ENCODE data around the gene FAM234A.
"Not testable (repeated sequence)": the region's sequence is repeated elsewhere in the genome, so short reads cannot be mapped to it uniquely, and the experiment has no call there.

The FAM234A gene

DNA sequence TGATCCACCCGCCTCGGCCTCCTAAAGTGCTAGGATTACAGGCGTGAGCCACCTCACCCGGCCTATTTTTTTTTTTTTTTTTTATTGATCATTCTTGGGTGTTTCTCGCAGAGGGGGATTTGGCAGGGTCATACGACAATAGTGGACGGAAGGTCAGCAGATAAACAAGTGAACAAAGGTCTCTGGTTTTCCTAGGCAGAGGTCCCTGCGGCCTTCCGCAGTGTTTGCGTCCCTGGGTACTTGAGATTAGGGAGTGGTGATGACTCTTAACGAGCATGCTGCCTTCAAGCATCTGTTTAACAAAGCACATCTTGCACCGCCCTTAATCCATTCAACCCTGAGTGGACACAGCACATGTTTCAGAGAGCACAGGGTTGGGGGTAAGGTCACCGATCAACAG lies 23.5 kb downstream of the FAM234A start:
- not testable (repeated sequence) for H3K23ac ChIP-seq (ENCODE audit: low read length); H3K56ac ChIP-seq (ENCODE audit: low read length); H2BK5ac ChIP-seq (ENCODE audit: low read length); H3K27ac ChIP-seq (ENCODE audit: low read depth, low read length); H3K79me1 ChIP-seq (ENCODE audit: low read length); DNase-seq; H3K4me2 ChIP-seq (ENCODE audit: low read length); H3K79me2 ChIP-seq (ENCODE audit: control insufficient read depth, insufficient read depth, low read length); H3K18ac ChIP-seq (ENCODE audit: low read length); H3K4me3 ChIP-seq (ENCODE audit: low read length); H3K9ac ChIP-seq (ENCODE audit: low read length); H3K36me3 ChIP-seq (ENCODE audit: control insufficient read depth, insufficient read depth, low read length); H3K4ac ChIP-seq (ENCODE audit: low read depth, low read length); H4K5ac ChIP-seq (ENCODE audit: low read length); H3K4me1 ChIP-seq (ENCODE audit: control insufficient read depth, low read depth, low read length); H3K27me3 ChIP-seq (ENCODE audit: insufficient read depth, low read length, poor library complexity); H2BK15ac ChIP-seq (replicated peaks; ENCODE audit: low read depth); H4K8ac ChIP-seq (ENCODE audit: low read depth, low read length); H2AK5ac ChIP-seq (ENCODE audit: low read length); H2BK120ac ChIP-seq (ENCODE audit: low read depth, low read length)
- no CpG with 5 or more reads among the region's 13 CpGs for WGBS (ENCODE audit: extremely low coverage, insufficient coverage, low lambda C conversion rate)

DNA sequence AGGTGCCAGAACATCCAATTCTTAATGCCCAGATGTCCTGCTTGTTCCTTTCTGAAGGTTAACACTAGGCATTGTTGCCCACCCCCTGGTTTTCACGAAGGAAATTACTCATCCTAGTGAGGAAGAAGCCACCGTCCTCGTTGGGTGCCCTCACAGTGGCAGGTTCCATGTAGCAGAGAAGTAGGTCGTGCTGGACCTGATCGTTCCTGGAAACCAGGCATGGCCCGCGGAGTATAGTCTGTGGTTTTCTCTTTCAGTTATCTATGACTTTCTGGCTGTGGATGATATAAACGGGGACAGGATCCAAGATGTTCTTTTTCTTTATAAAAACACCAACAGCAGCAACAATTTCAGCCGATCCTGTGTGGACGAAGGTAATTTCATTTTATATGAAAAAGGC lies 24.6 kb downstream of the FAM234A start:
- Histone ChIP-seq H3K27ac (ENCODE audit: low read depth, low read length) (no peak overlapping the region), H3K36me3 (ENCODE audit: control insufficient read depth, insufficient read depth, low read length) (peaks cover 5% of the 10 kb centered on the region)
- no CpG with 5 or more reads among the region's 10 CpGs for WGBS (ENCODE audit: extremely low coverage, insufficient coverage, low lambda C conversion rate)

GRCh38 chr16:259814-260253 lies 25.2 kb downstream of the FAM234A start:
- no peaks in the 10 kb centered on the region for H3K79me2 ChIP-seq (ENCODE audit: control insufficient read depth, insufficient read depth, low read length)
- no peak for DNase-seq
- H3K4me2 ChIP-seq (ENCODE audit: low read length) = no peak overlapping the region
- H2BK120ac ChIP-seq (ENCODE audit: low read depth, low read length) = no peak overlapping the region
- H3K4me1 ChIP-seq (ENCODE audit: control insufficient read depth, low read depth, low read length) = no peaks in the 10 kb centered on the region
- H3K18ac ChIP-seq (ENCODE audit: low read length) = no peak overlapping the region
- no peak overlapping the region for H3K9ac ChIP-seq (ENCODE audit: low read length)
- no CpG with 5 or more reads among the region's 13 CpGs for WGBS (ENCODE audit: extremely low coverage, insufficient coverage, low lambda C conversion rate)
- no peak overlapping the region for H3K23ac ChIP-seq (ENCODE audit: low read length)
- H3K56ac ChIP-seq (ENCODE audit: low read length) = no peak overlapping the region
- H2AK5ac ChIP-seq (ENCODE audit: low read length) = no peak overlapping the region
- no peaks in the 10 kb centered on the region for H3K27me3 ChIP-seq (ENCODE audit: insufficient read depth, low read length, poor library complexity)
- no peak overlapping the region for H2BK15ac ChIP-seq (replicated peaks; ENCODE audit: low read depth)
- H4K5ac ChIP-seq (ENCODE audit: low read length) = no peak overlapping the region
- no peak overlapping the region for H4K8ac ChIP-seq (ENCODE audit: low read depth, low read length)
- no peak overlapping the region for H3K4me3 ChIP-seq (ENCODE audit: low read length)
- H3K27ac ChIP-seq (ENCODE audit: low read depth, low read length) = no peak overlapping the region
- H3K36me3 ChIP-seq (ENCODE audit: control insufficient read depth, insufficient read depth, low read length) = peaks cover 5% of the 10 kb centered on the region
- no peaks in the 10 kb centered on the region for H3K79me1 ChIP-seq (ENCODE audit: low read length)
- no peak overlapping the region for H3K4ac ChIP-seq (ENCODE audit: low read depth, low read length)
- no peak overlapping the region for H2BK5ac ChIP-seq (ENCODE audit: low read length)

More for the DNA sequence above, 24.6 kb downstream of the FAM234A start:
- Histone ChIP-seq H3K9ac (ENCODE audit: low read length) (no peak overlapping the region), H2BK5ac (ENCODE audit: low read length) (no peak overlapping the region), H3K4ac (ENCODE audit: low read depth, low read length) (no peak overlapping the region), H2AK5ac (ENCODE audit: low read length) (no peak overlapping the region), H3K23ac (ENCODE audit: low read length) (no peak overlapping the region), H3K18ac (ENCODE audit: low read length) (no peak overlapping the region), H3K56ac (ENCODE audit: low read length) (no peak overlapping the region), H3K4me1 (ENCODE audit: control insufficient read depth, low read depth, low read length) (no peaks in the 10 kb centered on the region), H3K27me3 (ENCODE audit: insufficient read depth, low read length, poor library complexity) (no peaks in the 10 kb centered on the region), H3K4me2 (ENCODE audit: low read length) (no peak overlapping the region), H3K79me2 (ENCODE audit: control insufficient read depth, insufficient read depth, low read length) (no peaks in the 10 kb centered on the region), H4K5ac (ENCODE audit: low read length) (no peak overlapping the region), H4K8ac (ENCODE audit: low read depth, low read length) (no peak overlapping the region), H3K79me1 (ENCODE audit: low read length) (no peaks in the 10 kb centered on the region), H2BK120ac (ENCODE audit: low read depth, low read length) (no peak overlapping the region), H2BK15ac (replicated peaks; ENCODE audit: low read depth) (no peak overlapping the region), H3K4me3 (ENCODE audit: low read length) (no peak overlapping the region)
- DNase-seq = no peak

DNA sequence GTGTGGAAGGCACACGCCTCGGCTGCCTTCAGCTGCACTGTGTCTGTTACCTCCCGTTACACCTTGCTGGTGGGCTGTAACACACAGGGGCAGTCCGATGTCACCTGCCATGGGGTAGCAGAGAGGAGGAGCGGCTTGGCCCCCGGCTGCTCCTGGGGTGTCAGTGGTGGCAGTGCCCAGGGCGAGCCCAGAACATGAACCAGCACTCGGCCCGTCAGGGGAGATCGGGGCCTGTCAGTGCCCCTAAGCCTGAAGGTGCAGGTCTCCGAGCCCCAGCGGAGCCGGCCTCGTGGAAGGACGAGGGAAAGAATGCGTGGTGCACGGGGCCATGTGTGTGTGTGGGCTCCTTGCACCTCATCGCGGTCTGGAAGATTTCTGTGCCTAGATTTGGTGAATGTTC lies 25.7 kb downstream of the FAM234A start:
- Histone ChIP-seq H3K27me3 (ENCODE audit: insufficient read depth, low read length, poor library complexity) (no peaks in the 10 kb centered on the region), H3K23ac (ENCODE audit: low read length) (no peak overlapping the region), H3K4me3 (ENCODE audit: low read length) (no peak overlapping the region), H3K27ac (ENCODE audit: low read depth, low read length) (no peak overlapping the region), H2BK120ac (ENCODE audit: low read depth, low read length) (no peak overlapping the region), H3K79me2 (ENCODE audit: control insufficient read depth, insufficient read depth, low read length) (no peaks in the 10 kb centered on the region), H3K18ac (ENCODE audit: low read length) (no peak overlapping the region), H3K4me1 (ENCODE audit: control insufficient read depth, low read depth, low read length) (no peaks in the 10 kb centered on the region), H3K9ac (ENCODE audit: low read length) (no peak overlapping the region), H2BK5ac (ENCODE audit: low read length) (no peak overlapping the region), H2AK5ac (ENCODE audit: low read length) (no peak overlapping the region), H2BK15ac (replicated peaks; ENCODE audit: low read depth) (no peak overlapping the region), H3K79me1 (ENCODE audit: low read length) (no peaks in the 10 kb centered on the region), H3K4me2 (ENCODE audit: low read length) (no peak overlapping the region), H4K5ac (ENCODE audit: low read length) (no peak overlapping the region), H3K4ac (ENCODE audit: low read depth, low read length) (no peak overlapping the region), H4K8ac (ENCODE audit: low read depth, low read length) (no peak overlapping the region), H3K36me3 (ENCODE audit: control insufficient read depth, insufficient read depth, low read length) (peaks cover 5% of the 10 kb centered on the region), H3K56ac (ENCODE audit: low read length) (no peak overlapping the region)
- no CpG with 5 or more reads among the region's 19 CpGs for WGBS (ENCODE audit: extremely low coverage, insufficient coverage, low lambda C conversion rate)
- DNase-seq = no peak

DNA sequence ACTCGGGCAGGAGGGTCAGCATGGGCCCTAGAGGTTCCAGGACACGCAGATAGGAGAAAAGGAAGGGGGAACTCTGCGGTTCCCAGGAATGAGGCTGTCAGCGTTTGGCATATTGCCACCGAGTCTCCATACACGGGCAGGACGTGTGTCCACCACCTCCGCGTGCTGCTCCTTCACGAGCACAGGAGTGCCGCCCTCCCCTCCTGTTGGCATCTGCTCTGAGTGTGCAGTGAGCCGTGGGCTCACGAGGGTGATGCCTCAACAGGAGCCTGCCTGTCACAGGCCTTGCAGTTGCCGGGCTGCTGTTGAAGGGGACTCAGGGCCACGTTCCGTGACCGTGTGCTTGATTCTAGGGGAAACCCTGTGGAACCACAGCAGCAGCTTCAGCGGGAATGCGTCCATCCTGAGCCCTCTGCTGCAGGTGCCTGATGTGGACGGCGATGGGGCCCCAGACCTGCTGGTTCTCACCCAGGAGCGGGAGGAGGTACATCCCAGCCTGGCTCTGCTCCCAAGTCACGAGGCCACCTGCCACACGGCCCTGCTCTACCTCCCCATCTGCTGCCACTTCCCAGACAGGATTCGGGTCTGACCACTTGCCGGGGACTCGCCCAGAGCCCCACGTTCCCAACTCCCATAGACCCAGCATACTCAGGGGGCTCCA lies 26.5 kb downstream of the FAM234A start:
- no peak overlapping the region for H4K8ac ChIP-seq (ENCODE audit: low read depth, low read length)
- no peak overlapping the region for H2AK5ac ChIP-seq (ENCODE audit: low read length)
- no peak overlapping the region for H3K4me2 ChIP-seq (ENCODE audit: low read length)
- H3K23ac ChIP-seq (ENCODE audit: low read length) = no peak overlapping the region
- peaks cover 2% of the 10 kb centered on the region for H3K36me3 ChIP-seq (ENCODE audit: control insufficient read depth, insufficient read depth, low read length)
- H3K4me3 ChIP-seq (ENCODE audit: low read length) = no peak overlapping the region
- H3K27ac ChIP-seq (ENCODE audit: low read depth, low read length) = no peak overlapping the region
- H3K79me1 ChIP-seq (ENCODE audit: low read length) = no peaks in the 10 kb centered on the region
- no CpG with 5 or more reads among the region's 28 CpGs for WGBS (ENCODE audit: extremely low coverage, insufficient coverage, low lambda C conversion rate)
- H2BK15ac ChIP-seq (replicated peaks; ENCODE audit: low read depth) = no peak overlapping the region
- no peaks in the 10 kb centered on the region for H3K4me1 ChIP-seq (ENCODE audit: control insufficient read depth, low read depth, low read length)
- no peak for DNase-seq
- H2BK5ac ChIP-seq (ENCODE audit: low read length) = no peak overlapping the region
- H3K9ac ChIP-seq (ENCODE audit: low read length) = no peak overlapping the region
- H3K79me2 ChIP-seq (ENCODE audit: control insufficient read depth, insufficient read depth, low read length) = no peaks in the 10 kb centered on the region
- H2BK120ac ChIP-seq (ENCODE audit: low read depth, low read length) = no peak overlapping the region
- H4K5ac ChIP-seq (ENCODE audit: low read length) = no peak overlapping the region
- no peaks in the 10 kb centered on the region for H3K27me3 ChIP-seq (ENCODE audit: insufficient read depth, low read length, poor library complexity)
- no peak overlapping the region for H3K56ac ChIP-seq (ENCODE audit: low read length)
- no peak overlapping the region for H3K4ac ChIP-seq (ENCODE audit: low read depth, low read length)
- no peak overlapping the region for H3K18ac ChIP-seq (ENCODE audit: low read length)

DNA sequence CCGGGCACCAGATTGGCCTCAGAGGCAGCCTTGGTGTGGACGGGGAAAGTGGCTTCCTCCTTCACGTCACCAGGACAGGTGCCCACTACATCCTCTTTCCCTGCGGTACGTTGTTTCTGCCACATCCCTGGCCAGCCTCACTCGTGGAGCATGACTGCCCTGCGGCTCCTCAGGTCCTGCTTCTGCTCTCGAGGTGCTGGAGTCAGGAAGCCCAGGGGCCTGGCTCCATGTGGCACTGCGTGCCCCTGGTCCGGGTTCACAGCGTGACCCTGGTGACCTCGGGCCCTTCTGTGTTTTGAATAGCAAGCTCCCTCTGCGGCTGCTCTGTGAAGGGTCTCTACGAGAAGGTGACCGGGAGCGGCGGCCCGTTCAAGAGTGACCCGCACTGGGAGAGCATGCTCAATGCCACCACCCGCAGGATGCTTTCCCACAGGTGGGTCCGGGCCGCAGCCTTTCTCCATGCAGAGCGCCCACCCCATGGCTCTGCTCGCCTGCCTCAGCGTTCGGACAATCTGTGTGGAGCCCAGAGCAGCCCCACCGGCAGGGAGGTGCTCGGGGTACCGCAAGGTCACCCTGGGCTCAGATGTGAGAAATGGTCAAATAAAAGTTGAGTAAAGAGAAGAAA lies 27.6 kb downstream of the FAM234A start:
- Histone ChIP-seq H3K4me3 (ENCODE audit: low read length) (no peak overlapping the region), H2BK15ac (replicated peaks; ENCODE audit: low read depth) (no peak overlapping the region), H2AK5ac (ENCODE audit: low read length) (no peak overlapping the region), H3K36me3 (ENCODE audit: control insufficient read depth, insufficient read depth, low read length) (peaks cover 2% of the 10 kb centered on the region), H3K23ac (ENCODE audit: low read length) (no peak overlapping the region), H4K5ac (ENCODE audit: low read length) (no peak overlapping the region), H2BK120ac (ENCODE audit: low read depth, low read length) (no peak overlapping the region), H4K8ac (ENCODE audit: low read depth, low read length) (no peak overlapping the region), H3K4ac (ENCODE audit: low read depth, low read length) (no peak overlapping the region), H3K79me2 (ENCODE audit: control insufficient read depth, insufficient read depth, low read length) (no peaks in the 10 kb centered on the region), H2BK5ac (ENCODE audit: low read length) (no peak overlapping the region), H3K27me3 (ENCODE audit: insufficient read depth, low read length, poor library complexity) (no peaks in the 10 kb centered on the region), H3K27ac (ENCODE audit: low read depth, low read length) (no peak overlapping the region), H3K9ac (ENCODE audit: low read length) (no peak overlapping the region), H3K79me1 (ENCODE audit: low read length) (no peaks in the 10 kb centered on the region), H3K4me1 (ENCODE audit: control insufficient read depth, low read depth, low read length) (no peaks in the 10 kb centered on the region), H3K18ac (ENCODE audit: low read length) (no peak overlapping the region), H3K4me2 (ENCODE audit: low read length) (no peak overlapping the region), H3K56ac (ENCODE audit: low read length) (no peak overlapping the region)
- no CpG with 5 or more reads among the region's 29 CpGs for WGBS (ENCODE audit: extremely low coverage, insufficient coverage, low lambda C conversion rate)
- no peak for DNase-seq
